ENCODE measurements around the gene METTL18. TPM values are rescaled to one million over a fixed set of nuclear protein-coding genes. Genes with fewer than 3 reads are reported as not detected.
A peak's percentile ranks its signal among the peaks of the same experiment; 100 is the strongest.
"Not testable (repeated sequence)": the region's sequence is repeated elsewhere in the genome, so short reads cannot be mapped to it uniquely, and the experiment has no call there.

Gene METTL18
- total and polyA plus RNA-seq, 8 donors: 4.8 to 15.5 (median 13.7) TPM

GRCh38 chr1:169816617-169817016 lies 21.9 kb upstream of the METTL18 start:
- no peak for ATAC-seq
- Histone ChIP-seq H3K4me1 (no peaks in the 10 kb centered on the region), H3K27me3 (no peaks in the 10 kb centered on the region), H3K36me3 (peaks cover 0 to 4% of the 10 kb centered on the region in 2 donors), H3K4me3 (no peak overlapping the region), H3K9me3 (no peaks in the 10 kb centered on the region), H3K27ac (no peak overlapping the region)
- TF ChIP-seq CTCF (IDR thresholded peaks at IDR 0.05): no peak
- intact Hi-C loops (cut with DNase I): no loop called here
- no peak for DNase-seq

- TF ChIP-seq CTCF (IDR thresholded peaks at IDR 0.05): no peak
- H3K4me1 ChIP-seq: no peaks in the 10 kb centered on the region
- no peak for ATAC-seq
- H3K27ac ChIP-seq: no peak overlapping the region
- H3K27me3 ChIP-seq: no peaks in the 10 kb centered on the region
- no peaks in the 10 kb centered on the region for H3K9me3 ChIP-seq
- intact Hi-C loops (cut with DNase I): no loop called here
- DNase-seq: no peak
- H3K4me3 ChIP-seq: no peak overlapping the region
- peaks cover 0 to 4% of the 10 kb centered on the region in 2 donors for H3K36me3 ChIP-seq
Observed at GRCh38 chr1:169814265-169814664, 19.6 kb upstream of the METTL18 start.

- TF ChIP-seq CTCF (IDR thresholded peaks at IDR 0.05): no peak
Observed at GRCh38 chr1:169812131-169812530, 17.4 kb upstream of the METTL18 start.

GRCh38 chr1:169811418-169812035 lies 16.8 kb upstream of the METTL18 start:
- H3K27me3 ChIP-seq; H3K9me3 ChIP-seq; H3K4me1 ChIP-seq; H3K4me3 ChIP-seq; ATAC-seq; H3K27ac ChIP-seq; DNase-seq; intact Hi-C loops (cut with DNase I): not testable (repeated sequence)
- peaks cover 0 to 23% of the 10 kb centered on the region in 2 donors for H3K36me3 ChIP-seq

More at GRCh38 chr1:169812131-169812530, 17.4 kb upstream of the METTL18 start:
- no peaks in the 10 kb centered on the region for H3K27me3 ChIP-seq
- intact Hi-C loops (cut with DNase I): no loop called here
- no peaks in the 10 kb centered on the region for H3K9me3 ChIP-seq
- ATAC-seq: peak; percentile 90
- H3K27ac ChIP-seq: no peak overlapping the region
- no peaks in the 10 kb centered on the region for H3K4me1 ChIP-seq
- DNase-seq: no peak
- no peak overlapping the region for H3K4me3 ChIP-seq
- peaks cover 0 to 19% of the 10 kb centered on the region in 2 donors for H3K36me3 ChIP-seq

GRCh38 chr1:169809370-169810095 lies 14.8 kb upstream of the METTL18 start:
- ATAC-seq: peak; percentile 69
- Histone ChIP-seq H3K4me1 (no peaks in the 10 kb centered on the region), H3K27me3 (no peaks in the 10 kb centered on the region), H3K36me3 (peaks cover 0 to 36% of the 10 kb centered on the region in 2 donors), H3K9me3 (no peaks in the 10 kb centered on the region), H3K4me3 (no peak overlapping the region), H3K27ac (no peak overlapping the region)
- peak; percentile 21 to 44 for TF ChIP-seq CTCF (IDR thresholded peaks at IDR 0.05)
- peak in 2 of 4 donors; percentile 16 to 37 for DNase-seq
- intact Hi-C loops (cut with DNase I): no loop called here
